Psoas muscle (tissue), 8 donors: ENCODE results near the gene KLHL9. TPM values are rescaled to one million over a fixed set of nuclear protein-coding genes. Genes with fewer than 3 reads are reported as not detected.

Experiments
- ATAC-seq, 4 donors: fragments of 200-7000 bp; cut with Tn5 transposase; one replicate each; pipeline ENCODE4 v1.9.1; 2020; ENCODE audit warnings: moderate library complexity in 3 of 4, mild to moderate bottlenecking in 2 of 4
- DNase-seq, 2 donors: peaks; one replicate each; pipeline ENCODE4 v3.0.0-alpha.2; 2020
- H3K27ac ChIP-seq: fragments of 200-600 bp; one replicate; pipeline ENCODE4 v1.8.0; 2022
- H3K27me3 ChIP-seq, 3 donors: fragments of 200-600 bp in 1 of 3; one replicate each; pipeline versions ENCODE4 v1.6.1 to v1.8.0; 2013 to 2022; ENCODE audit warnings: low read length in 2 of 3, mild to moderate bottlenecking in 2 of 3, moderate library complexity in 1 of 3; ENCODE audit not compliant: insufficient read depth in 3 of 3
- H3K36me3 ChIP-seq, 2 donors: fragments of 200-600 bp in 1 of 2; one replicate each; pipeline versions ENCODE4 v1.6.1 to v1.8.0; 2013 to 2022; ENCODE audit warnings: low read depth in 1 of 2, mild to moderate bottlenecking in 1 of 2, moderate library complexity in 1 of 2; ENCODE audit not compliant: insufficient read depth in 1 of 2
- H3K4me1 ChIP-seq: fragments of 200-600 bp; one replicate; pipeline ENCODE4 v1.8.0; 2022
- H3K4me3 ChIP-seq: fragments of 200-600 bp; one replicate; pipeline ENCODE4 v1.8.0; 2022; ENCODE audit warnings: mild to moderate bottlenecking
- H3K9me3 ChIP-seq: fragments of 200-600 bp; one replicate; pipeline ENCODE4 v1.8.0; 2022
- WGBS, 3 donors: extraction: QIAGEN DNeasy Blood & Tissue Kit; methylation state at CpG; one replicate each; pipeline versions ENCODE4 v1.1.6 to v1.1.7; 2013; 5-methylcytosine and 5-hydroxymethylcytosine counted together
- intact Hi-C, 2 donors: fragments of 100-400 bp; cut with DNase I; formaldehyde crosslinking; loops; one replicate each; pipeline versions ENCODE4 v1.11.0 to v1.14.2; 2022
- polyA plus RNA-seq, 3 donors: library from polyadenylated mRNA; stranded (reverse); fragments of 200-250 nt; gene quantifications; one replicate each; pipeline ENCODE4 v1.2.3, GENCODE V29; 2013
- total RNA-seq, 4 donors: library from RNA; stranded (reverse); fragmentation: NEBNext Ultra II Directional in 2 of 4; extraction: Animal tissue kit (Norgen Biotek cat#: 25700) in 2 of 4; gene quantifications; one replicate each; pipeline versions ENCODE4 v1.2.1 to v1.2.4, GENCODE V29; 2021 to 2023
- TF ChIP-seq, protein P1 (sequence below): fragments of 200-600 bp; IDR thresholded peaks from one replicate; pipeline ENCODE4 v1.8.0; 2022; ENCODE audit warnings: antibody characterized with exemption
- donor health status: healthy with polysubstance abuse.
- donor health status: DM: no; HTN: no; CAD: no; lungs with moderate emphysema.
- donor health status: Bipolar disorder and iron deficiency.
- donor health status: healthy.
- donor health status: DM: yes; HTN: yes; CAD: no.
- donor health status: DM: no; HTN: no; CAD: no.
- donor health status: DM: no; HTN: no; CAD: no.
- donor health status: DM: yes; HTN: yes; CAD: no.

The KLHL9 gene
- total and polyA plus RNA-seq, 7 donors: 3.6 to 10.2 (median 7.8) TPM

DNA sequence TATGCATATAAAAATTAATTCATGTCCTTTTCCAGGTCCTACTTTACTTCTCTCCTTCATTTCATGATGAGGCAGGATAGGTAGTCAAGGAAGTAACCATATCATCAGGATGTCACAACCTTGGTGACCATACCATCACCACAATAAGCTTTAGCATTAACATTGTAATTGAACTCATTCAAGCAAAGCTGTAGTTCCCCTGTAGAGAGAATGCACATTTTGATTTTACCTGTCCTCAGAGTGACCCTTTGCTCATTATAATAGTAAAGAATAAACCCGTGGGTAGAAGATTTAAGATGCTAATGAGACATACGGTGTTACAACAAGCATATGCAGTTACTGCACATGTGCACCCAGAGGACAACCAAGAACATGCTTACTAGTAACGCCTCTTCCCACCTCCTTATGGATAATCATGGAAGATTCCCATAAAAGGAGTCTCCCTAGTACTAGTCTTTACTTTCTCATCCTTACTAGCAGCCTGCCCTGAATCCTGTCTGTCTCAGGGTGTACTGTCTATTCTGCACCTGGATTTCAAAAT lies 13.3 kb upstream of the KLHL9 start:
- intact Hi-C loops: loop anchor here in 1 of 2 donors (5.0 kb wide), 1 partner anchor 44 kb away; no protein-coding TSS in a partner anchor
- Histone ChIP-seq H3K27ac (no peak overlapping the region), H3K4me3 (no peak overlapping the region), H3K36me3 (no peaks in the 10 kb centered on the region), H3K4me1 (no peaks in the 10 kb centered on the region), H3K9me3 (peaks cover 6% of the 10 kb centered on the region), H3K27me3 (peaks cover 0 to 4% (median 0%) of the 10 kb centered on the region in 3 donors)
- DNase-seq: no peak
- ATAC-seq: no peak
- WGBS, 3 donors: 63 to 73% (median 72%) methylated on average over 3 of the region's 3 CpGs
- TF ChIP-seq, protein P1, sequence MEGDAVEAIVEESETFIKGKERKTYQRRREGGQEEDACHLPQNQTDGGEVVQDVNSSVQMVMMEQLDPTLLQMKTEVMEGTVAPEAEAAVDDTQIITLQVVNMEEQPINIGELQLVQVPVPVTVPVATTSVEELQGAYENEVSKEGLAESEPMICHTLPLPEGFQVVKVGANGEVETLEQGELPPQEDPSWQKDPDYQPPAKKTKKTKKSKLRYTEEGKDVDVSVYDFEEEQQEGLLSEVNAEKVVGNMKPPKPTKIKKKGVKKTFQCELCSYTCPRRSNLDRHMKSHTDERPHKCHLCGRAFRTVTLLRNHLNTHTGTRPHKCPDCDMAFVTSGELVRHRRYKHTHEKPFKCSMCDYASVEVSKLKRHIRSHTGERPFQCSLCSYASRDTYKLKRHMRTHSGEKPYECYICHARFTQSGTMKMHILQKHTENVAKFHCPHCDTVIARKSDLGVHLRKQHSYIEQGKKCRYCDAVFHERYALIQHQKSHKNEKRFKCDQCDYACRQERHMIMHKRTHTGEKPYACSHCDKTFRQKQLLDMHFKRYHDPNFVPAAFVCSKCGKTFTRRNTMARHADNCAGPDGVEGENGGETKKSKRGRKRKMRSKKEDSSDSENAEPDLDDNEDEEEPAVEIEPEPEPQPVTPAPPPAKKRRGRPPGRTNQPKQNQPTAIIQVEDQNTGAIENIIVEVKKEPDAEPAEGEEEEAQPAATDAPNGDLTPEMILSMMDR: no peak

- Histone ChIP-seq H3K9me3 (peaks cover 6% of the 10 kb centered on the region), H3K27ac (no peak overlapping the region), H3K36me3 (no peaks in the 10 kb centered on the region), H3K27me3 (no peaks in the 10 kb centered on the region), H3K4me3 (no peak overlapping the region), H3K4me1 (no peaks in the 10 kb centered on the region)
- 87 to 96% (median 95%) methylated on average over 4 of the region's 4 CpGs for WGBS, 3 donors
- TF ChIP-seq, protein P1: no peak
- ATAC-seq (no peak), DNase-seq (no peak)
- intact Hi-C loops: no loop called here
Measured at GRCh38 chr9:21340735-21341134, 5.5 kb upstream of the KLHL9 start.

DNA sequence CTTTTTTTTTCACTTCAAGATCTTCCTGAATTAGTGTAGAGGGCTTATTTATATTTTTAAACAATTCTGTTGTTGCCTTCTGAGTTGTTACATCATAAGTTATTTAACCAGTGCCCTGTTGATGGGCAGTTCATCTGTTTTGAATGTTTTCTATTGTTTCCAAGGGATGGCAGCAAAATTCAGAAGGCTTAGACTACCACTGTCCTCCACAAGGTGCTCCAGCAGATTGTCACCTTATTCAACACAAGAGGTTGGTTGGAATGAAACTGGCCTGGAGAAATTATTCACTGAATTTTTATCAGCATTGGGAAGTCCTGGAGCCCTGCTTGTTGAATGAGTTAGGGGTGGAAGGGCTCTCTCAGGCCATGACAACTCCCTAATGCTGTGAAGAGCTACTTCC lies 1.3 kb upstream of the KLHL9 start:
- Histone ChIP-seq H3K9me3 (no peaks in the 10 kb centered on the region), H3K27me3 (no peaks in the 10 kb centered on the region), H3K27ac (no peak overlapping the region), H3K36me3 (peaks cover 6 to 8% of the 10 kb centered on the region in 2 donors), H3K4me1 (peaks cover 27% of the 10 kb centered on the region), H3K4me3 (no peak overlapping the region)
- TF ChIP-seq, protein P1: no peak
- intact Hi-C loops: loop anchor here in 1 of 2 donors (10.0 kb wide), 1 partner anchor 458 kb away; no protein-coding TSS in a partner anchor
- DNase-seq: no peak
- no peak for ATAC-seq

GRCh38 chr9:21333226-21333625 lies 2.0 kb downstream of the KLHL9 start:
- no peaks in the 10 kb centered on the region for H3K27me3 ChIP-seq
- TF ChIP-seq, protein P1: no peak
- ATAC-seq: no peak
- no peak for DNase-seq
- intact Hi-C loops: loop anchor here in 1 of 2 donors (10.0 kb wide), 1 partner anchor 462 kb away; no protein-coding TSS in a partner anchor
- peak overlapping the region; percentile 96 for H3K4me3 ChIP-seq
- H3K27ac ChIP-seq: no peak overlapping the region
- peaks cover 6 to 16% of the 10 kb centered on the region in 2 donors for H3K36me3 ChIP-seq
- no peaks in the 10 kb centered on the region for H3K9me3 ChIP-seq
- WGBS, 3 donors: 92 to 96% (median 92%) methylated on average over 2 of the region's 2 CpGs
- peaks cover 56% of the 10 kb centered on the region for H3K4me1 ChIP-seq
